IPS DF 6.9 (cell line): ENCODE results near the gene CWF19L1.
"Not testable (repeated sequence)": the region's sequence is repeated elsewhere in the genome, so short reads cannot be mapped to it uniquely, and the experiment has no call there.

Experiments used
- DNase-seq: peaks from one replicate; pipeline ENCODE4 v3.0.0-alpha.2; 2013; ENCODE audit warnings: low read depth, low spot score
- H3K27ac ChIP-seq: one replicate; pipeline ENCODE4 v1.5.1; 2013; ENCODE audit warnings: low read length, control low read depth
- H3K27me3 ChIP-seq: 2 replicates; pipeline ENCODE4 v1.6.1; 2013; ENCODE audit warnings: mild to moderate bottlenecking, low read length; ENCODE audit not compliant: control insufficient read depth, insufficient read depth
- H3K36me3 ChIP-seq: 2 replicates; pipeline ENCODE4 v1.6.1; 2013; ENCODE audit warnings: low read length; ENCODE audit not compliant: control insufficient read depth, insufficient read depth
- H3K4me1 ChIP-seq: 2 replicates; pipeline ENCODE4 v1.6.1; 2013; ENCODE audit warnings: low read length; ENCODE audit not compliant: control insufficient read depth, insufficient read depth
- H3K4me3 ChIP-seq: 2 replicates; pipeline ENCODE4 v1.5.1; 2013; ENCODE audit warnings: mild to moderate bottlenecking, low read length
- H3K9me3 ChIP-seq: 2 replicates; pipeline ENCODE4 v1.6.1; 2013; ENCODE audit warnings: low read length, inconsistent platforms; ENCODE audit not compliant: control insufficient read depth, insufficient read depth
- WGBS: extraction: QIAGEN DNeasy Blood & Tissue Kit; methylation state at CpG from one replicate; pipeline ENCODE4 v1.1.7; 2013; ENCODE audit warnings: mixed read lengths, missing lambda C conversion rate; ENCODE audit not compliant: insufficient read length, insufficient coverage; 5-methylcytosine and 5-hydroxymethylcytosine counted together

Gene CWF19L1

GRCh38 chr10:100267239-100268104 lies at the start of gene CWF19L1:
CWF19L1 (minus strand) TSS chr10:100267638; CDS start chr10:100267593, 45 bp downstream.
- H3K9me3 ChIP-seq = no peaks in the 10 kb centered on the region; the same call in 1 of the 2 replicates
- peak; percentile 64 for DNase-seq
- H3K27ac ChIP-seq = no peak within 1 kb of the TSS
- H3K4me1 ChIP-seq = 0 out of 2 replicates have a peak, but pooled peaks cover 2% of the 10 kb centered on the region
- no peaks in the 10 kb centered on the region for H3K36me3 ChIP-seq
- peak within 1 kb of the TSS; percentile 81 for H3K4me3 ChIP-seq
- no peaks in the 10 kb centered on the region for H3K27me3 ChIP-seq
- WGBS = no CpG with 5 or more reads among the region's 49 CpGs

GRCh38 chr10:100315615-100316014 lies 48.2 kb upstream of the CWF19L1 start:
- Histone ChIP-seq H3K27ac (no peak overlapping the region), H3K27me3 (no peaks in the 10 kb centered on the region), H3K4me3 (no peak overlapping the region), H3K4me1 (no peaks in the 10 kb centered on the region), H3K36me3 (no peaks in the 10 kb centered on the region), H3K9me3 (no peaks in the 10 kb centered on the region)
- DNase-seq = no peak
- WGBS = no CpG with 5 or more reads among the region's 4 CpGs

- Histone ChIP-seq H3K36me3 (no peaks in the 10 kb centered on the region), H3K27me3 (no peaks in the 10 kb centered on the region), H3K9me3 (no peaks in the 10 kb centered on the region), H3K27ac (no peak overlapping the region), H3K4me1 (no peaks in the 10 kb centered on the region), H3K4me3 (no peak overlapping the region)
- no peak for DNase-seq
- WGBS = no CpG with 5 or more reads among the region's 4 CpGs
Measured at GRCh38 chr10:100311298-100311697, 43.9 kb upstream of the CWF19L1 start.

GRCh38 chr10:100307684-100308083 lies 40.2 kb upstream of the CWF19L1 start:
- H3K4me3 ChIP-seq = no peak overlapping the region
- no peaks in the 10 kb centered on the region for H3K4me1 ChIP-seq
- WGBS = no CpG with 5 or more reads among the region's 3 CpGs
- DNase-seq = no peak
- no peak overlapping the region for H3K27ac ChIP-seq
- H3K27me3 ChIP-seq = no peaks in the 10 kb centered on the region
- H3K9me3 ChIP-seq = no peaks in the 10 kb centered on the region
- no peaks in the 10 kb centered on the region for H3K36me3 ChIP-seq

- H3K4me1 ChIP-seq = no peaks in the 10 kb centered on the region
- no peak overlapping the region for H3K27ac ChIP-seq
- H3K9me3 ChIP-seq = no peaks in the 10 kb centered on the region
- no peak for DNase-seq
- no CpG with 5 or more reads among the region's 5 CpGs for WGBS
- no peaks in the 10 kb centered on the region for H3K27me3 ChIP-seq
- no peak overlapping the region for H3K4me3 ChIP-seq
- no peaks in the 10 kb centered on the region for H3K36me3 ChIP-seq
Measured at GRCh38 chr10:100306861-100307260, 39.4 kb upstream of the CWF19L1 start.

- DNase-seq = no peak
- Histone ChIP-seq H3K4me1 (0 out of 2 replicates have a peak, but pooled peaks cover 2% of the 10 kb centered on the region), H3K36me3 (no peaks in the 10 kb centered on the region), H3K4me3 (no peak overlapping the region), H3K27ac (no peak overlapping the region), H3K27me3 (no peaks in the 10 kb centered on the region; the same call in 1 of the 2 replicates), H3K9me3 (no peaks in the 10 kb centered on the region)
- 100% methylated on average over 1 of the region's 3 CpGs for WGBS
Measured at GRCh38 chr10:100304414-100304813, 37.0 kb upstream of the CWF19L1 start.

GRCh38 chr10:100303724-100304319 lies 36.4 kb upstream of the CWF19L1 start:
- WGBS = no CpG with 5 or more reads among the region's 7 CpGs
- no peaks in the 10 kb centered on the region for H3K9me3 ChIP-seq
- H3K36me3 ChIP-seq = no peaks in the 10 kb centered on the region
- H3K4me3 ChIP-seq = no peak overlapping the region
- DNase-seq = no peak
- 0 out of 2 replicates have a peak, but pooled peaks cover 2% of the 10 kb centered on the region for H3K4me1 ChIP-seq
- no peak overlapping the region for H3K27ac ChIP-seq
- no peaks in the 10 kb centered on the region; the same call in 1 of the 2 replicates for H3K27me3 ChIP-seq

- DNase-seq = peak; percentile 73
- H3K27ac ChIP-seq, H3K4me3 ChIP-seq, H3K27me3 ChIP-seq, H3K9me3 ChIP-seq, H3K4me1 ChIP-seq, H3K36me3 ChIP-seq: not testable (repeated sequence)
- WGBS = no CpG with 5 or more reads among the region's 5 CpGs
Measured at GRCh38 chr10:100301123-100301522, 33.7 kb upstream of the CWF19L1 start.

GRCh38 chr10:100297242-100297641 lies 29.8 kb upstream of the CWF19L1 start:
- no peaks in the 10 kb centered on the region for H3K9me3 ChIP-seq
- H3K36me3 ChIP-seq = no peaks in the 10 kb centered on the region
- H3K27ac ChIP-seq = no peak overlapping the region
- no peak overlapping the region for H3K4me3 ChIP-seq
- 0 out of 2 replicates have a peak, but pooled peaks cover 2% of the 10 kb centered on the region for H3K4me1 ChIP-seq
- no CpG with 5 or more reads among the region's 9 CpGs for WGBS
- no peaks in the 10 kb centered on the region; the same call in 1 of the 2 replicates for H3K27me3 ChIP-seq
- DNase-seq = no peak

- Histone ChIP-seq H3K27ac (no peak overlapping the region), H3K27me3 (no peaks in the 10 kb centered on the region), H3K9me3 (no peaks in the 10 kb centered on the region), H3K36me3 (no peaks in the 10 kb centered on the region), H3K4me1 (no peaks in the 10 kb centered on the region), H3K4me3 (no peak overlapping the region)
- DNase-seq = no peak
Measured at GRCh38 chr10:100293066-100293465, 25.6 kb upstream of the CWF19L1 start.
